Astrocyte of the hippocampus (primary cell): ENCODE results near the gene FKBP9.
"Not testable (repeated sequence)": the region's sequence is repeated elsewhere in the genome, so short reads cannot be mapped to it uniquely, and the experiment has no call there.

ENCODE experiments used
- DNase-seq: peaks from one replicate; pipeline ENCODE4 v3.0.0; 2011; ENCODE audit warnings: low read depth, low spot score

FKBP9 gene

GRCh38 chr7:32948202-32948601, 9.0 kb upstream of the FKBP9 start:
- no peak for DNase-seq

GRCh38 chr7:32952876-32953275, 4.4 kb upstream of the FKBP9 start:
- no peak for DNase-seq

- peak; percentile 40 for DNase-seq
Observed at GRCh38 chr7:32958046-32959025, 1.1 kb downstream of the FKBP9 start.

GRCh38 chr7:32963880-32964301, 6.7 kb downstream of the FKBP9 start:
- DNase-seq = peak; percentile 18

GRCh38 chr7:32964461-32965159, 7.4 kb downstream of the FKBP9 start:
- peak; percentile 36 for DNase-seq

- not testable (repeated sequence) for DNase-seq
Observed at GRCh38 chr7:32966489-32967267, 9.4 kb downstream of the FKBP9 start.

- not testable (repeated sequence) for DNase-seq
Observed at GRCh38 chr7:32967268-32967582, 10.0 kb downstream of the FKBP9 start.

- not testable (repeated sequence) for DNase-seq
Observed at GRCh38 chr7:32971967-32972366, 14.7 kb downstream of the FKBP9 start.

- DNase-seq = not testable (repeated sequence)
Observed at GRCh38 chr7:32977159-32977558, 19.9 kb downstream of the FKBP9 start.

- peak; percentile 79 for DNase-seq
Observed at GRCh38 chr7:32979246-32979645, 22.0 kb downstream of the FKBP9 start.

- peak; percentile 36 for DNase-seq
Observed at GRCh38 chr7:32979902-32980301, 22.7 kb downstream of the FKBP9 start.

- not testable (repeated sequence) for DNase-seq
Observed at GRCh38 chr7:32988148-32988547, 30.9 kb downstream of the FKBP9 start.

GRCh38 chr7:32991068-32991585, 33.9 kb downstream of the FKBP9 start:
- DNase-seq = peak; percentile 7

- DNase-seq = not testable (repeated sequence)
Observed at GRCh38 chr7:32991975-32992700, 34.9 kb downstream of the FKBP9 start.

- not testable (repeated sequence) for DNase-seq
Observed at GRCh38 chr7:32992750-32993149, 35.5 kb downstream of the FKBP9 start.

- not testable (repeated sequence) for DNase-seq
Observed at GRCh38 chr7:32997956-32998355, 40.7 kb downstream of the FKBP9 start.

- peak; percentile 75 for DNase-seq
Observed at GRCh38 chr7:32998361-32999171, 41.3 kb downstream of the FKBP9 start.

- not testable (repeated sequence) for DNase-seq
Observed at GRCh38 chr7:32999380-32999779, 42.1 kb downstream of the FKBP9 start.

- DNase-seq = not testable (repeated sequence)
Observed at GRCh38 chr7:33003111-33003510, 45.9 kb downstream of the FKBP9 start.

- not testable (repeated sequence) for DNase-seq
Observed at GRCh38 chr7:33004104-33004616, 46.9 kb downstream of the FKBP9 start.
